Mammary epithelial cell (primary cell): Measurements from ENCODE around the gene CACNA2D1.

ENCODE experiments used
- EZH2 ChIP-seq: IDR thresholded peaks from 2 replicates; pipeline ENCODE4 v1.6.1; 2012; ENCODE audit warnings: low read length, inconsistent platforms, borderline replicate concordance
- TF ChIP-seq, protein P1 (sequence below), 2 donors: IDR thresholded peaks in 1 of 2; conservative IDR thresholded peaks in 1 of 2; 2 replicates each; pipeline ENCODE4 v1.5.1; 2011 to 2012; ENCODE audit warnings: inconsistent platforms in 2 of 2, low read length in 2 of 2, mild to moderate bottlenecking in 2 of 2, control low read depth in 1 of 2, low read depth in 1 of 2; ENCODE audit not compliant: insufficient read depth in 1 of 2; ENCODE audit errors: extremely low read depth in 1 of 2

DNA sequence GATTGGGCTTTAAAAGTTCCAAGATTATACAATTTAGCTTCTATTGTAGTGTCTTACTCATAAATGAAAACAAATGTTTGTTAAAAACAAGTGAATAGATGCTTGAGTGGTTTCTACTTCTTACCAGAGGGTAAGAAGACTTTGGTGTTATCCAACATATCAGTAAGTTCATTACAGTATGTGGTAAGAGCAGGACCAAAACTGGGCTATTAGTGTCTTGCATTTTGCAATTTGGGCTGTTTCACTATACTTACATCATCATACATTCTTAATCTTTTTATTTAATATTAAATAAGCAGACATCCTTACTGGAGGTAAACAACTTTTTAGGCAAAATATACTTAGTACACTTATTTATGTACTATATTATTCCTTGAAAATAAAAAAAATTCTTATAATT, 425.4 kb downstream of the CACNA2D1 start:
- TF ChIP-seq, protein P1, sequence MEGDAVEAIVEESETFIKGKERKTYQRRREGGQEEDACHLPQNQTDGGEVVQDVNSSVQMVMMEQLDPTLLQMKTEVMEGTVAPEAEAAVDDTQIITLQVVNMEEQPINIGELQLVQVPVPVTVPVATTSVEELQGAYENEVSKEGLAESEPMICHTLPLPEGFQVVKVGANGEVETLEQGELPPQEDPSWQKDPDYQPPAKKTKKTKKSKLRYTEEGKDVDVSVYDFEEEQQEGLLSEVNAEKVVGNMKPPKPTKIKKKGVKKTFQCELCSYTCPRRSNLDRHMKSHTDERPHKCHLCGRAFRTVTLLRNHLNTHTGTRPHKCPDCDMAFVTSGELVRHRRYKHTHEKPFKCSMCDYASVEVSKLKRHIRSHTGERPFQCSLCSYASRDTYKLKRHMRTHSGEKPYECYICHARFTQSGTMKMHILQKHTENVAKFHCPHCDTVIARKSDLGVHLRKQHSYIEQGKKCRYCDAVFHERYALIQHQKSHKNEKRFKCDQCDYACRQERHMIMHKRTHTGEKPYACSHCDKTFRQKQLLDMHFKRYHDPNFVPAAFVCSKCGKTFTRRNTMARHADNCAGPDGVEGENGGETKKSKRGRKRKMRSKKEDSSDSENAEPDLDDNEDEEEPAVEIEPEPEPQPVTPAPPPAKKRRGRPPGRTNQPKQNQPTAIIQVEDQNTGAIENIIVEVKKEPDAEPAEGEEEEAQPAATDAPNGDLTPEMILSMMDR (conservative IDR thresholded peaks at IDR 0.05 in 1 of 2, IDR thresholded peaks at IDR 0.05 in 1 of 2; ENCODE audit: extremely low read depth in 1 of 2, insufficient read depth in 1 of 2, low read depth in 1 of 2, low read length in 2 of 2), result no peak
- no peak for TF ChIP-seq EZH2
